KBM-7 (cell line): ENCODE measurements around the gene AP1G1.
"Not testable (repeated sequence)": the region's sequence is repeated elsewhere in the genome, so short reads cannot be mapped to it uniquely, and the experiment has no call there.

ENCODE experiments used
- DNase-seq: peaks from one replicate; pipeline ENCODE4 v3.0.0-alpha.2; 2015
- in situ Hi-C: fragments of 300-500 bp; cut with MboI; formaldehyde crosslinking; loops from 2 replicates; pipeline ENCODE4 v1.14.3; 2020; ENCODE audit warnings: low sequenced_read_pairs, low pct_unique_long_range_greater_than_20kb, mixed read lengths

Gene AP1G1

GRCh38 chr16:71721066-71721740 lies 87.4 kb downstream of the AP1G1 start:
- no peak for DNase-seq
- in situ Hi-C loops: no loop called here

GRCh38 chr16:71712501-71712900 lies 96.1 kb downstream of the AP1G1 start:
- no peak for DNase-seq
- in situ Hi-C loops: no loop called here

- DNase-seq: no peak
- in situ Hi-C loops: no loop called here
These were observed 96.8 kb downstream of the AP1G1 start for GRCh38 chr16:71711789-71712188.

- no peak for DNase-seq
- in situ Hi-C loops: no loop called here
These were observed 99.3 kb downstream of the AP1G1 start for GRCh38 chr16:71709229-71709781.

DNA sequence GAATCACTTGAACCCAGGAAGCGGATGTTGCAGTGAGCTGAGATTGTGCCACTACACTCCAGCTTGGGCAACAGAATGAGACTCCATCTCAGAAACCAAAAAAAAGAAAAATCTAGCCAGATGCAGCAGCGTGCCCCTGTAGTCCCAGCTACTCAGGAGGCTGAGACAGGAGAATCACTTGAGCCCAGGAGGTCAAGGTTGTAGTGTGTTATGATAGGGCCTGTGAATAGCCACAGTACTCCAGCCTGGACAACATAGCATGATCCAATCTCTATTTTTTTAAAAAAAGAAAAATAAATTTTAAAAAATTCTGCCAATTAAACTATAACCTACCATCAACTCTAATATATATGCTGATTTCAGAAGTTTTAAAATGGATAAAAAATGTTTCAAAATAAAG lies 99.9 kb downstream of the AP1G1 start:
- DNase-seq: no peak
- in situ Hi-C loops: no loop called here

DNA sequence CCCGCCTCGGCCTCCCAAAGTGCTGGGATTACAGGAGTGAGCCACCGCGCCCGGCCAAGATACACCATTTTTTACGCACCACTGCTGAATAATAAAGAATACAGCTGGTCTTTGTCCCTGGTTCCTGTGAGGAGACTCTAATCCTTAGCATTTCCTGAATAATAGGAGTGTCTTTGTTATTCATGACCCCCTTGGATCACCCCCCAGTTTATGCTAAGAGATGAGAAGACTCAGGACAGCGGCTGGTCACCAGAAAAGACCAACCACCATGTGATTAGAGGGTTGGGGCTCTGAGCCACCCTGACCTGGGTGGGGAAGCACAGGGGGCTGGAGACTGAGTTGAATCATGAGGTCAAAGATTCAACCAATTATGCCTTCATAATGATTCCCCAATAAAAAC lies 101.4 kb downstream of the AP1G1 start:
- no peak for DNase-seq
- in situ Hi-C loops: no loop called here

DNA sequence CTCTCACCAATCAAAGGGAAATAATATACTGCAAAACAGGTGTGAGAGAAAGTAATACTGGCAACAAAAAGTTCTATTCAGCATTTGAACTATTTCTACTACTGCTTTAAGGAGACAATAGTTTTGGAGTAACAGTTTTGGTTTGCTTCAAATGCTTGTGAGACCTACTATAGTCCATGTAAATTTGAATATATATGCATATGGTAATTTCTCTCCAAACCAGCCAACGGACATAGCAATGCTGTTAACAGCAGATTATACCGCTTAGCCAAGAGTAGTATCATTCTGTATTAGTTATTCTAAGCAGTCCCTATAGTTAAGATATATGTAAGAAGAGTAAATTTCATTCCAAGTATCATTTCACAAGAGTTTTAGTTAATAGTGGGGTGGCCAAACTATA lies 102.6 kb downstream of the AP1G1 start:
- in situ Hi-C loops: no loop called here
- no peak for DNase-seq

GRCh38 chr16:71703333-71703732 lies 105.3 kb downstream of the AP1G1 start:
- DNase-seq: no peak
- in situ Hi-C loops: no loop called here

DNA sequence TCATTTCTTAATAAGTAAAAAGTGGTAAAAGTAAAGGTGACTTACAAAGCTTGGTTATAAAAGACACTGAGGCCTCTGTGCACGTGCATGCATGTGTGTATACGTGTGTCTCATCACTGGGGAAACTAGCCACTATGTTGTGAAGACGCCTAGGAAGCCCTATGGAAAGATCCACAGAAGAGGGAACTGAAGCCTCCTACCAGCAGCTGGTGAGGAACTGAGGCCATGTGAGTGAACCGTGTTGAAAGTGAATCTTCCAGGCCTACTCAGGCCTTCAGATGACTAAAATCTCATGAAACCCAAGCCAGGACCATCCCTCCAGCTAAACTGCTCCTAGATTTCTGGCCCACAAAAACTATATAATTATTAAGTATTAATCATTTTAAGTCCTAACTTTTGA lies 107.8 kb downstream of the AP1G1 start:
- in situ Hi-C loops: no loop called here

DNA sequence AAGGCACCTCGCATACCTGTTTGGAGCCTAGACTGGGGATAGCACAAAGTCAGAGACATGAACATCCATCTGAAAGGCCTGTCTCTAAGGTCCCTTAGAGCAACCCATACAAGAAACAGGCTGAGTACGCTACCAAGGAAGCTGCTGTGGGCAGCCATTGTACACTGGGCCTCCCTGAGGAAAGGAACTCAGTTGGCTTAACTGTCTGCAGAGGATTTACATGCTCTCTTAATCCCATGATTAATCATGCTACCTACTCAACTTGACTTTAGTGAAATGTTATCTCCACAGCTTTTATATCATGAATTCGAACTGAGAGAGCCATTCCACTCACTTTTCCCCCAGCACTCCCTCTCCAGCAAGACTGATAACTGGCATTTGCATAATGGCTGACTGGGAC lies 110.1 kb downstream of the AP1G1 start:
- in situ Hi-C loops: no loop called here
- DNase-seq: no peak

More for the DNA sequence above, 107.8 kb downstream of the AP1G1 start:
- no peak for DNase-seq

DNA sequence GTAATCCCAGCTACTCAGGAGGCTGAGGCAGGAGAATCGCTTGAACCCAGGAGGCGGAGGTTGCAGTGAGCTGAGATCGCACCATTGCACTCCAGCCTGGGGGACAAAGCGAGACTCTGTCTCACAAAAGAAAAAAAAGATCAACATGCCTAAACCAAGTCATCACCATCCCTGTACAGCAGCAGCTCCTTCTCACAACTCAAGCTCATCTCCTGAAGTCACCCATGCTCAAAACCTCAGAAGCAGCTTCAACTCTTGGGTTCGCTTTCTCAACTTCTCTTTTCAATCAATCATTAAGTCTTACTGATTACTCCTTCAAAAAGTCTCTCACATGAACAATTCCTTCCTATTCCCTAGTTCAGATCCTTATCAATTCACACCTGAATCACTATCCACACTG lies 115.5 kb downstream of the AP1G1 start:
- no peak for DNase-seq
- in situ Hi-C loops: no loop called here

- in situ Hi-C loops: no loop called here
- no peak for DNase-seq
These were observed 118.7 kb downstream of the AP1G1 start for GRCh38 chr16:71689901-71690300.

- in situ Hi-C loops: no loop called here
- DNase-seq: no peak
These were observed 120.8 kb downstream of the AP1G1 start for GRCh38 chr16:71687861-71688260.

DNA sequence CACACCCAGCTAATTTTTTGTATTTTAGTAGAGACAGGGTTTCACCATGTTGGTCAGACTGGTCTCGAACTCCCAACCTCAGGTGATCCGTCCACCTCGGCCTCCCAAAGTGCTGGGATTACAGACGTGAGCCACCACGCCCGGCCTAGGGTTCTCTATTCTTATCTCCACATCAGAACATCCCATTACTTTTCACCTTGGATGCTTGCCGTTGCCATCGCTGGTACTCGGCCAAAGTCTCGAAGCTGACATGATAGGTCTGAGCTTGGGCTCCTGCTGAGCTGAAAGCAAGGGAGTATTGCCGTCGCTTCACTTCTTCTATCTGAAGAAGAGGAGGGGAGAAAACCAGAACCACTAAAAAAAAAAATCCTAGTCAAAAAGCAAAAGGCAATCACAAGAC lies 124.4 kb downstream of the AP1G1 start:
- in situ Hi-C loops, DNase-seq: not testable (repeated sequence)

- in situ Hi-C loops: no loop called here
- no peak for DNase-seq
These were observed 127.3 kb downstream of the AP1G1 start for GRCh38 chr16:71681360-71681759.
